ENCODE measurements around the gene ABCA4.

DNA sequence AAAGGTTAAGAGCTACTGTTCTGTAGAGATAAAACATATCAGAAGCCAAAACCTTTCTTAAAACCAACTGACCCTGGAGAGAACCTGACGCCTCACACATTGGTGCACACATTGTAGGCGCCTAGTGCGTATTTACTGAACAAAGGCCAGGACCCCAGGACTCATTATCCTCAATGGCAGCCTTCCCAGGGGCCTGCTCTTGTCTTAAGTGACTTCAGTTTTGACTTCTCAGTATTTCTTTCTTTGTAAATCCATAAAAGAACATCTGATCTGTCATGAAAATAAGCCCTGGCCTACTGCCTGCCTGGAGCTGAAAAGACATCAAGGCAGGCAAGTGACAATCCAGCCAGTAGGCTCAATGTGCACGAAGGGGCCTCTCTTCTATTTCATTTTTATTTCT is 27.6 kb downstream of the ABCA4 start:
- TF ChIP-seq ZNF70 (CRISPR knock-in tag; IDR thresholded peaks at IDR 0.05), result no peak
- TF ChIP-seq OSR1 (CRISPR knock-in tag; IDR thresholded peaks at IDR 0.05), result no peak
- TF ChIP-seq ZFP3 (CRISPR knock-in tag; IDR thresholded peaks at IDR 0.05), result no peak

Measured in SK-N-SH treated with all-trans-retinoic acid at 6 μM for 48 hours (cell line).